Hepatocyte (in vitro differentiated cells): Measurements from ENCODE around the gene SLAIN2. TPM values are rescaled to one million over a fixed set of nuclear protein-coding genes. Genes with fewer than 3 reads are reported as not detected.

Experiments used
- DNase-seq: peaks from one replicate; pipeline ENCODE4 v3.0.0-alpha.2; 2016; ENCODE audit warnings: low spot score
- H2AFZ ChIP-seq: fragments of 200-600 bp; sonication (generic); 2 replicates; pipeline ENCODE4 v1.6.0; 2016; ENCODE audit warnings: antibody characterized with exemption, mild to moderate bottlenecking
- H3K27ac ChIP-seq: fragments of 200-600 bp; sonication (generic); 2 replicates; pipeline ENCODE4 v1.5.1; 2016; ENCODE audit warnings: mild to moderate bottlenecking
- H3K27me3 ChIP-seq: fragments of 200-600 bp; sonication (generic); 2 replicates; pipeline ENCODE4 v1.6.1; 2016
- H3K36me3 ChIP-seq: fragments of 200-600 bp; sonication (generic); replicated peaks from 2 replicates; pipeline ENCODE4 v1.5.1; 2016; ENCODE audit warnings: low read depth; ENCODE audit not compliant: insufficient read depth
- H3K4me1 ChIP-seq: fragments of 200-600 bp; sonication (generic); 2 replicates; pipeline ENCODE4 v1.5.1; 2016; ENCODE audit warnings: mild to moderate bottlenecking, moderate library complexity; ENCODE audit not compliant: insufficient read depth
- H3K4me2 ChIP-seq: fragments of 200-600 bp; sonication (generic); 2 replicates; pipeline ENCODE4 v1.6.0; 2016
- H3K4me3 ChIP-seq: fragments of 200-600 bp; sonication (generic); 2 replicates; pipeline ENCODE4 v1.5.1; 2016; ENCODE audit warnings: mild to moderate bottlenecking
- H3K79me2 ChIP-seq: fragments of 200-600 bp; sonication (generic); 2 replicates; pipeline ENCODE4 v1.6.0; 2017; ENCODE audit warnings: mild to moderate bottlenecking
- H3K9me2 ChIP-seq: fragments of 200-600 bp; sonication (generic); replicated peaks from 2 replicates; pipeline ENCODE4 v1.6.0; 2017; ENCODE audit warnings: mild to moderate bottlenecking; ENCODE audit not compliant: insufficient read depth
- H3K9me3 ChIP-seq: fragments of 200-600 bp; sonication (generic); 2 replicates; pipeline ENCODE4 v1.5.1; 2016; ENCODE audit warnings: low read depth, mild to moderate bottlenecking
- H4K20me1 ChIP-seq: fragments of 200-600 bp; sonication (generic); 2 replicates; pipeline ENCODE4 v1.6.0; 2016; ENCODE audit warnings: mild to moderate bottlenecking; ENCODE audit not compliant: insufficient read depth, poor library complexity, severe bottlenecking
- CTCF ChIP-seq: fragments of 200-600 bp; sonication (generic); IDR thresholded peaks from 2 replicates; pipeline ENCODE4 v1.5.1; 2016; ENCODE audit warnings: antibody characterized with exemption, mild to moderate bottlenecking; ENCODE audit not compliant: poor library complexity
- EZH2 ChIP-seq: fragments of 200-600 bp; sonication (generic); IDR thresholded peaks from 2 replicates; pipeline ENCODE4 v1.6.1; 2016; ENCODE audit warnings: antibody characterized with exemption, mild to moderate bottlenecking, borderline replicate concordance
- EZH2phosphoT487 ChIP-seq: fragments of 200-600 bp; sonication (generic); IDR thresholded peaks from one replicate; pipeline ENCODE4 v1.6.1; 2018; ENCODE audit warnings: antibody characterized with exemption, mild to moderate bottlenecking, low read depth, moderate library complexity; ENCODE audit not compliant: unreplicated experiment, severe bottlenecking
- WGBS: methylation state at CpG from one replicate; pipeline ENCODE4 v1.1.6; 2016; ENCODE audit warnings: low lambda C conversion rate; ENCODE audit errors: missing lambda C conversion rate; 5-methylcytosine and 5-hydroxymethylcytosine counted together
- polyA plus RNA-seq: library from polyadenylated mRNA; unstranded; fragments of >200 nt; fragmentation: Nextera tagmentation; extraction: Ambion mirVana; gene quantifications from 2 replicates; pipeline ENCODE4 v1.2.1, GENCODE V29; 2016
- total RNA-seq: library from RNA; depleted of rRNA; stranded (reverse); fragments of >200 nt; gene quantifications from 2 replicates; pipeline ENCODE4 v1.2.3, GENCODE V29; 2014

SLAIN2 gene
- total and polyA plus RNA-seq, 2 experiments from 2014 or later = 40.1 to 67.6 TPM

- Histone ChIP-seq H3K9me2 (no peaks in the 10 kb centered on the region), H3K79me2 (peaks cover 100% of the 10 kb centered on the region), H3K4me2 (no peak overlapping the region), H3K4me3 (no peak overlapping the region), H4K20me1 (peaks cover 55% of the 10 kb centered on the region), H3K27ac (no peak overlapping the region), H3K9me3 (no peaks in the 10 kb centered on the region), H2AFZ (no peak overlapping the region), H3K4me1 (no peaks in the 10 kb centered on the region), H3K27me3 (no peaks in the 10 kb centered on the region), H3K36me3 (no peaks in the 10 kb centered on the region)
- WGBS = 100% methylated on average over 1 of the region's 1 CpG
- DNase-seq = no peak
- no peak for TF ChIP-seq EZH2phosphoT487
- TF ChIP-seq CTCF = no peak
- TF ChIP-seq EZH2 = no peak
Observed at GRCh38 chr4:48356355-48356754, 15.0 kb downstream of the SLAIN2 start.

- Histone ChIP-seq H3K4me1 (no peaks in the 10 kb centered on the region), H3K27ac (no peak overlapping the region), H2AFZ (no peak overlapping the region), H3K79me2 (peaks cover 80% of the 10 kb centered on the region), H3K36me3 (no peaks in the 10 kb centered on the region), H3K9me2 (no peaks in the 10 kb centered on the region), H3K27me3 (no peaks in the 10 kb centered on the region), H3K4me2 (no peak overlapping the region), H4K20me1 (peaks cover 51% of the 10 kb centered on the region), H3K4me3 (no peak overlapping the region), H3K9me3 (no peaks in the 10 kb centered on the region)
- WGBS = 66% methylated on average over 4 of the region's 4 CpGs
- TF ChIP-seq CTCF = no peak
- TF ChIP-seq EZH2 = no peak
- no peak for TF ChIP-seq EZH2phosphoT487
- no peak for DNase-seq
Observed at GRCh38 chr4:48360285-48361011, 19.1 kb downstream of the SLAIN2 start.

GRCh38 chr4:48361012-48361400 is 19.7 kb downstream of the SLAIN2 start:
- Histone ChIP-seq H4K20me1 (peaks cover 46% of the 10 kb centered on the region), H3K27ac (no peak overlapping the region)
- TF ChIP-seq EZH2 = no peak
- TF ChIP-seq EZH2phosphoT487 = no peak
- TF ChIP-seq CTCF = no peak

GRCh38 chr4:48366611-48367010 is 25.3 kb downstream of the SLAIN2 start:
- 70% methylated on average over 3 of the region's 3 CpGs for WGBS

More at GRCh38 chr4:48361012-48361400, 19.7 kb downstream of the SLAIN2 start:
- Histone ChIP-seq H3K27me3 (no peaks in the 10 kb centered on the region), H3K36me3 (no peaks in the 10 kb centered on the region), H2AFZ (no peak overlapping the region), H3K9me3 (no peaks in the 10 kb centered on the region), H3K79me2 (peaks cover 80% of the 10 kb centered on the region), H3K9me2 (no peaks in the 10 kb centered on the region), H3K4me2 (no peak overlapping the region), H3K4me1 (no peaks in the 10 kb centered on the region), H3K4me3 (no peak overlapping the region)
- DNase-seq = no peak
- WGBS = 97% methylated on average over 1 of the region's 1 CpG

More at GRCh38 chr4:48366611-48367010, 25.3 kb downstream of the SLAIN2 start:
- Histone ChIP-seq H2AFZ (no peak overlapping the region), H3K9me2 (no peaks in the 10 kb centered on the region), H4K20me1 (peaks cover 29% of the 10 kb centered on the region), H3K4me2 (no peak overlapping the region), H3K9me3 (no peaks in the 10 kb centered on the region), H3K4me1 (no peaks in the 10 kb centered on the region), H3K4me3 (no peak overlapping the region), H3K79me2 (peaks cover 80% of the 10 kb centered on the region), H3K27ac (no peak overlapping the region), H3K27me3 (no peaks in the 10 kb centered on the region), H3K36me3 (no peaks in the 10 kb centered on the region)
- DNase-seq = no peak
- TF ChIP-seq EZH2 = no peak
- no peak for TF ChIP-seq CTCF
- no peak for TF ChIP-seq EZH2phosphoT487
